CD4-positive, alpha-beta T cell treated with Interferon gamma for 1 hour (primary cell): ENCODE measurements around the gene SCRN1.
A peak's percentile ranks its signal among the peaks of the same experiment; 100 is the strongest.
"Not testable (repeated sequence)": the region's sequence is repeated elsewhere in the genome, so short reads cannot be mapped to it uniquely, and the experiment has no call there.

Source experiments
- DNase-seq: peaks from one replicate; pipeline ENCODE4 v3.0.0-alpha.2; 2020

Gene SCRN1

DNA sequence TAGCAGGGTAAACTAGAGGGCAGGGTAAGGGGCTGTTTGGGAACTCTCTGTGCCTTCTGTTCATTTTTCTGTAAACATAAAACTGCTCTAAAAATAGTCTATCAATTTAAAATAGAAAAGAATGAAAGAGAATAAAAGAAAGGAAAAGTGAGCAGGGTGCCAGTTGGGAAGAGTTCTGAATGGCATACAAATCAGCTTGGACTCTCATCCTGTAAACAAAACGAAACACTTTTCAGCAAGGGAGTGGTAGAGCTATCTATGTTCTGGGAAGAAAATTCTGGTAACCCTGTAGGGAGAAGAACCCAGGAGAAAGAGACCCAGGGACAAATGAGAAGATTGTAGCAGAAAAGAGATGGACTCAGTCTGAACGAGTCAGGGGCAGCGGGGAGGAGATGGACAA lies 24.6 kb downstream of the SCRN1 start:
- DNase-seq: no peak

DNA sequence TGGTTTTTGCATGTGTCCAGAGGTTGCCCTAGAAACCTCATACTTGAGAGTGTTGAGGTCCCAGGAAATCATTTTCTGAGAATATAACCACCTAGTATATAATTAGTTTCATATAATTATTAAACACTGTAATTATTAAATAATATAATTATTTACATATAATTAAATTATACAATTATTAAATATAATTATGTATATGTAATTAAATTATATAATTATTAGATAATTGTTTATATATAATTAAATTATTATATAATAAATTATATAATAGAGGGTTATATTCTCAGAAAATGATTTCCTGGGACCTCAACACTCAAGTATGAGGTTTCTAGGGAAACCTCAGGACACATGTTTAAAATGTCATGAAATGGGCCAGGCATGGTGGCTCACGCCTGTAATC lies 27.6 kb downstream of the SCRN1 start:
- DNase-seq: no peak

DNA sequence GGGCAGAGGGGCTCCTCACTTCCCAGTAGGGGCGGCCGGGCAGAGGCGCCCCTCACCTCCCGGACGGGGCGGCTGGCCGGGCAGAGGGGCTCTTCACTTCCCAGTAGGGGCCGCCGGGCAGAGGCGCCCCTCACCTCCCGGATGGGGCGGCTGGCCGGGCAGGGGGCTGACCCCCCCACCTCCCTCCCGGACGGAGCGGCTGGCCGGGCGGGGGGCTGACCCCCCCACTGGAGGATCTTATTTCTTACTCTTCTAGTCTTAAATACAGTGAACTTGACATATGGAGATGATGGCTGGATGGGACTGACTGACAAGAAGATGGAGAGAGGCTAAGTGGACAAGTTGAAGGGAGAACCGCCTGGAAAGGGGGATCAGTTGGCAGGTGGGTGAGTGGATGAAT lies 28.0 kb downstream of the SCRN1 start:
- DNase-seq: not testable (repeated sequence)

DNA sequence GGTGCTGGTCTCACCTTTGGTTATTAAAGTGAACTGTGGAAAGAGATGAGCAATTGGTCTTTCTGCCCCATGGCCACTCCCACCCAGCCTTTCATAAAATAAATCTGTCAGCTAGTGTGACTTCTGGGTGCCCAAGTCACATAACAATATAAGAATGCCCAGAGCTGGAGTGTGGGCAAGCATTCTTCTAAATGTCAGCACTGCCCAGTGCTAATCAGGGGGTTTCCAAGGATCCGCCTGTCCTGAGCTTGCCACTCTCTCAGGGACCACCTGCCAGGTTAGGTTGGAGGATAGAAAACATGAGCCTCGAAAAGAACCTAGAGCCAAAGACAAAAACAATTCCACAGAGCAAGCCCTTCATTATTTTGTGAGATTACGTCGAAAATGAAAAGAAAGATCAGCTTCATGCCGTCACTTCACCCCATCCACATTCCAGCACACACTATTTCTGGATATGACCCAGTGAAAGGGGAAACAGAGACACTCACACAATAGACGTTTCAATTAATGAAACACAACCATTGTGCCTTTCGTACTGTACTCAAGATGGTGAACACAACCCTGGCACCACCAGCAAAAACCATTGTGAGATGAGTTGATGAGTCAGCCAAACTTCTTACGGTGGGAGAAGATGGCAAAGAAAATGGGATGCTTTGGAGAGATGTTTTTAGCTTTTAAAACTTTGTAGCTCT lies 30.8 kb downstream of the SCRN1 start:
- DNase-seq: no peak

DNA sequence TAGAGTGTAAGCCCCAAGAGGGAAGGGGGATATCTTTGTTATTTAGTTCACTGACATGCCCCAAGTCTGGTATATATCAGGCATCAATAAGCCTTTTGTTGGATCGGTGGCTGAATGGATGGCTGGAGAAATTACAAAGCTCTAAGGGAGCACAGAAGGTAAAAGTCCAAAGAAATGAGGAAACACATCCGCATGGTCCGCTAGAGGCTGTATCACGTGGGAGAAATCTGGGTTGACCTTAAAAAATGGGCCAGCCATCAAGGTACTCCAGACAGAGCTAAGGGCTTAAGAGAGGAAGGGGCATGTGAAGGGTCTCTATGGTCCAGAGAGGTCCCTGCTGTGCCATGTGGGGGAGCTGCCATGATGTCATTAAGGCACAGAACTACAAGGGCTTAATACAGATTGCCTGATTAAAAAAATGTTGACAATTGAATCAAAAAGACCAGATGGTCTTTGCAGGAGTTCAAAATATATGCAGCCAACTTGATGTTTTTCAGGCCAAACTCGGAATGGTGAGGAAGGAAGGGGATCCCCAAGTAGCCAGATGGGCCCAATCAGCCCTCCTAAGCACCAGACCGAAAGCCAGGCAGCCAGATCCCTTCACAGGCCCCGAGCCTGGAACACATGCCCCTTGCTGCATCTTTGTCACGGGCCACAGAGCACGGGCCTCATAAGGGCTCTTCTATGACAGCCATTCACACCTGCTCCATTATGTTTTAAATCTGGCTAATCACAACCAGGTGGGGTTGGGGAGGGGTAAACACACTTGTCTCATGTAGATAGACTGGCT lies 31.9 kb downstream of the SCRN1 start:
- DNase-seq: no peak

DNA sequence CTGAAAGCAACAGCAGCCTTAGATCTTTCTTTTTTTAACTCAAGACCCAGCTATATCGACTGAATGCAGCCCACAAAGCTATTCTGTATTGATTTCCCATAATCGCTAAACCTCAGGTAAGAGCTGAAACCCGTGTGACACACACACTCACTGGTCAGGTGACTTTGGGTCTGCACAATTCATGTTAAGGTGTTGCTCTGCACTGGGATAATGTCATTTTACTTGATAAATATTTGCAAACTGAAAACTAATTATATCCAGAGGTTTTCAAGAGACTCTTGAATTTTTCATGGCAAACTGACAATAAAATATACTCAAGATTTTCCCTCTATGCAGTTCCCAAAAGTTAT lies 33.1 kb downstream of the SCRN1 start:
- no peak for DNase-seq

DNA sequence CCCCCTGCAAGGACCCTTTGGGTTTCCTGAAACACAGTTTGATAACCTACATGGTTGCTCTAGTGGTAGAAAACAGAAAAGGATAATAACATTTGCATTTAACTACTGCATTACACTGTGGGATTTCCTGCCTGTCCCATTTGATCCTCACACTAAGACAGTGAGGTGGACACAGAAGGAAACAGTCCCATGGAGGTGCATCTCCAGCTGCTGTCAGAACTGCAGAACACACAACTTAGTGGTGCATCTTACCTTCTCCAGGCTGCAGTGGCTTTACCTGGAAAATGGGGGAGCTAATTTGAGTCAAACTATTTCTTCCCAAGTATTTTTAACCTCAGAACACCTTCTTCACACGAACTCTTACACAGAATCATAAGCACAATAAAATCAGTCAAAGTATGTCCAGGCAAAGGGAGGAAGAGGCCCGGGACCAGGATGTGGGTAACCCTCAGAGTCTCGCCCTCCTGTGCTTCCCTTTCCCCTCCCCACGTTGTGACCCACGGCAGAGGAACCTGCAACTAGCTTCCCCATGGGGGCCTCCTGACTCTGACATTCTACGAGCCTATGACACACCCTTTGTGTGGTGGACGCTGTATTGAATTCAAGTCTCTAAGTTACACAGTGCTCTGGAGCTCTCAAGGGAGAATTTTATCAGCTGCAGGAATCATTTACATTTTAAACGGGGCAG lies 33.7 kb downstream of the SCRN1 start:
- peak; percentile 40 for DNase-seq

DNA sequence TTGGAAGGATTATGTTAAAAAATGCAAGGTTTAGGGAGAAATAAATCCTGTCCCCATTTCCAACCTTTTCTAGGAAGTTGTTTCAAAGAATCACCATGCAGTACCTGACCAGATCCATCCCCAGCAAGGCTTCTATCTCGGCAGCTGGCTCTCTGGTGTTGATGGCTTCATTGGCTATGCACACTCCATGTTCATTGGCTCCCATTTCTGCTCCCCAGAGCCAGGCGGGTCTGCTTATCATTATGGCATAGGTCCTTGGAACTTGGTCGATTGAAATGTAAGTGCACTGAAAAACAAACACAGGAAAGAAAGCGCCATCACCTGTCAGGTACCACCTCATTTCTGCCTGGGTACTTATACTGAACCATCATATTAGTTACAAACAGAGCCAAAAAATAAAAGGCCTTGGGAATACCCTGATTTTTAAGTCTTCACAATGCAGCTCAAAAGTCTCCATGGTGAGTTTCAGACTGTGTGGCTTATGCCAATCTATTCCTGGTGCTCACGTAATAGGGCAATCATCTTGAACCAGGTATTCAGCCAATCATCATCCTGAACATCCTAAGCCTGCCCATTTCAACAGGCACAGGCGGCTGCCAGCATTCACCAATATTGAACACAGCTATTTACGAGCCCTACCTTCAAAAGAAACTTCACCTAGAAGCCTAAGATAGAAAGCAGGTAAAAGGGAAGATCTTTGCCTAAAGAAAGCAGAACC lies 34.4 kb downstream of the SCRN1 start:
- DNase-seq: no peak

DNA sequence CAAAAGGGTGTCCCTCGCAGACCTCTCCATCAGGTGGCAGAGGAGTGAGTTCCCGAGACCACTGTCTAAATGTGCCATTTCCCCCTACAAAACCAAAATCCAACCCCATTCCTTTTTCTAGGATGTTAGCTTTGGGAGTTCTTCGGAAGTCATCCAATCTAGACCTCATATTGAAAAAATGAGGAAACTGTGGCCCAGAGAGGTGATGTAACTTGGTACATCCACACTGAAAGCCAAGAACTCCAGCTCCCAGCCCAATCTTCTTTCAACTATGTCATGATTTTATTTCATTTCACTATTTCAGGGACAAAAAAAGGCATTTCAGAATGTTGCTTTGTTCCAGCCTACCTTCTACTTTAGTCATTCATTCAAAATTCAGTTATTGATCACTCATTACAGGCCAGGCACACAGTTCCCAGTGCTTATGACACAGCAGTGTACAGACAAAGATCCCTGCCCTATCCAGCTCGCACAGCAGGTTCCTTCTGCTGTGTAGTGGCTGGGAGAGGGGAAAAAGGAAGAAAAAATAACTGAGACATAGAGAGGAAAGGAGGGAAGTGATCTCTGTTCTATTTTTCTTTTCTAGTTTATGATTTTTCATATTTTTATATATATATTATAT lies 35.8 kb downstream of the SCRN1 start:
- DNase-seq: no peak

DNA sequence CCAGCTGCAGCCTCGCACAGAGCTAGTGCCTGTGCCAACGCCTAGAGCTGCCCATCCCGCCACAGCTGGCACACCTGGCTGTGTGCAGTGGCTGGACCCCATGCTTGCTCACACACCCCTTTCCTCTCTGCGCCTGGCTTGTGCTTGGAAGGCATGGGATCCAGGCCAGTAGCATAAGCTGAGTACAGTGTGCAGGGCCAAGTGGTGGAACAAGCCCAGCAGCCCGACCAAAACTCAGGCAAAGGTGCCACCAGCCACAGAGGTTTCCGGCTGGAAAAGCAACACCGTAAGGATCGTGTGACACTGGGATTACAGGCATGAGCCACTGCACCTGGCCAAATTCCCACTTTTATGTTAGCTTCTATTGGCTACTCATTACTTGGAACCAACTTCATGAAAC lies 38.4 kb downstream of the SCRN1 start:
- DNase-seq: no peak

DNA sequence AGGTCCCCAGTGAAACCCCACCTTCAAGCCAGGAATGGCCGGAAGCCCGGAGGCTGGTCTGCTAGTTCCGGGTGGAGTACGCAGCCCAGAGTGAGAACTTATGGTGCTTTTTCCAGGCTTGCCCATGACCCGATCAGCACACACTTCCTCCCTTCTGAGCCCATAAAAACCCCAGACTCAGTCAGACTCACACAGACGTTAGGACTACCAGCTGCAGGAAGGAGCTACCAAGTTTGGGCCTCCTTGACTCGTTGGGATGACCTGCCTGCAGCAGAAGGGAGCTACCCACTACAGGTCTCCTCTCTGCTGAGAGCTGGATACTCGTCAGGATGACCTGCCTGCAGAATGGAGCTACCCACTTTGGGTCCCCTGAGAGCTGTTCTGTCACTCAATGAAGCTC lies 39.1 kb downstream of the SCRN1 start:
- no peak for DNase-seq

DNA sequence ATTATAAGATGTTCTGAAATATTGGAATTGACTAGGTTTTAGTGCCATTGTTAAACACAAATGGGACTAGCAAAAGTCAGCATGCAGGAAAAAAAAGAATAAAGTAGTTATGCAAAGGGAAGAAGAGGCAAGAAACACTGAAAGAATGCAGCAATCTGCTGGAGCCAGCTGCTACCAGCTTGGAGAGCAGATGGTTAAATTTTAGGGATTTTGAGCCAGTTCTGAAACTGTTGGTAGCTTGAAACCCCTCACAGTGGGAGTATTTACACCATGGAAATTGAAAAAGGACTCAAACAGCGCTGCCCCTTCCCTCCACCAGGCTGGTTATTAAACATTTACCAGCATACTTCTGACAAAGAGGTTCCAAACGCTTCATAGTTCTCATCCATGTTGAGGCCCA lies 41.0 kb downstream of the SCRN1 start:
- no peak for DNase-seq

DNA sequence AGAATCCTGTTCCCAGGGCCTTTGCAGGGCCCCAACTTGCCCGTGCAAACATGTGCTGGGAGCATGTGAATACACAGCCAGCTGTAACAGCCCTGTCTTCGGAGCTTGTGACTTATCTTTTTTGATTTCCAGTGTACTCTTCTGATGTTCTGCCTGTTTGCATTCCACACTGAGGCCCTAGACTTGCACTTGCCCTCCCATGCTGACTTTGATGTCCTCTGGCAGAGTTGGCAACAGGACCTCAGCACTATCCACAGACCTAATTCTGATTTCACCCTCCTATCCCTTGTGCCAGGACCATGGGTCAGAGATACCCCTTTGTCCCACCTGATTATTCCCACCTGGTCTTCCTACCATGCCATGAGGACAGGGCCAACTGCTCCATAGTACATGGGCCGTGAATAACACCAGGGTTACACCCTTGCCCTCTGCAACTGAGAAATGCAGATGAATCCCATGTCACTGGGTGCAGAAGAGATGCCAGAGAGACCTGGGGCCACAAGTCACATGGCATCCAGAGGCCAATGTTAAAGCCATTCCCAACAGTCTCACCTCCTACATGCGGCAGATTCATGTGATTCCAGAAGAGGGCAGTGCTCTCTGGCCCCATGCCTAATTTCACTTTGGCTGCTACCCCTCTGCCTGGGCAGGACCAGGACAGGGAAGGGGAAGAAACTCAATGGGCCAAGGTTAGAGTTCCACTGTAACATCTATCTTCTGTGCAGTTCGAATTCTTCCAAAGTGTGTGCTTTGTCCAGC lies 43.0 kb downstream of the SCRN1 start:
- DNase-seq: peak; percentile 2

DNA sequence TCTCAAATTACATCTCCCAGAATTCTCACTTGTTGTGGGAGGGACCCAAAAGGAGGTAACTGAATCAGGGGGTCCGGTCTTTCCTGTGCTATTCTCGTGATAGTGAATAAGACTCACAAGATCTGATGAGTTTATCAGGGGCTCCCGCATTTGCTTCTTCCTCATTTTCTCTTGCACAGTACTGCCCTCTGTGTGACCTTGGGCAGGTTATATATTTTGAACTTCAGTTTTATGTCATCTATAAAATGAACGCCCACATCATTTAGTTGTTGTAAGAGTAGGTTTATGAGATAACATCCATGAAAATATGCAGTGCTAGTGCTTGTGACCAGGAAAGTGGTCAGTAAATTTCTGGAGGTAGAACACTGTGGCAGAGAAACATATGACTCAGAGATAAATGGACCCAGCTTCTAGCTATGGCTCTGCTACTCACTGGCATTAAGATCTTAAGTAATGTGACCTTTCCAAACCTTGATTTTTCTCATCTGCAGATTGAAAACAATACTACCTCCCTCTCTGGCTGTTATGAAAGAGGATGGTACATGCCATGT lies 44.3 kb downstream of the SCRN1 start:
- DNase-seq: no peak

DNA sequence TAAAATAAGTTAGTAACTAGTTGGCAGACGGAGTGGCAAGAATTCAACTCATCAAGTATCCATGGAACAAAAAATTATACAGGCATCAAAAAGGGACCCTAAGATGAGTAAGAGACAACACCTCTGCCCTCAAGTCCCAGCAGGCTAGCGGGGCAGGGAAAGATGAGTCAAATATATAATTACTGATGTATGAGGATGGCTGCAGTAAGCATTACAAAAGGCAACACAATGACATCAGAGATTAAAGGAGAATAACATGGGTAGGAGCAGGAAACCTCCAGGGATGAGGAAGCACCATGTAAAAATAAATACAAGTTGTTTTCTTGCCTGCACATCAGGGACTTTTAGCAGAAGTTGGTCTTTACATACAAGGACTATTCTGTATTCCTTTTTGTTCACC lies 49.4 kb downstream of the SCRN1 start:
- DNase-seq: no peak

DNA sequence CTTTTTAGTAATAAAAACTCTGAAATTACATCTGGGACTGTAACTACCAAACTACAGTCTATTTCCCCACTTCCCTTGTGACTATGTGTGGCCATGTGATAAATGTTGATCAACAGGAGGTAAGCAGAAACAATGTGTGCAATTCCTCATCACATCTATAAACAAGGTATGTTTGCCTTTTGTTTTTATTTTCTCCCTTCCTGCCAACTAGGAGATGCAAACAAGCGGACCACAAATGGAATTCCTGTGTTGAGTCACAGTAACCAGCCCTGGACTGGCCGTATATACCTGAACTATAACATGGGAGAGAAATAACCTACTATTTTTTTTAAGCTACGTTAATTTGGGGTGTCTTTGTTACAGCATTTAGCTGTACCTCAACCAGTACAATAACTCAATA lies 52.5 kb downstream of the SCRN1 start:
- DNase-seq: no peak

DNA sequence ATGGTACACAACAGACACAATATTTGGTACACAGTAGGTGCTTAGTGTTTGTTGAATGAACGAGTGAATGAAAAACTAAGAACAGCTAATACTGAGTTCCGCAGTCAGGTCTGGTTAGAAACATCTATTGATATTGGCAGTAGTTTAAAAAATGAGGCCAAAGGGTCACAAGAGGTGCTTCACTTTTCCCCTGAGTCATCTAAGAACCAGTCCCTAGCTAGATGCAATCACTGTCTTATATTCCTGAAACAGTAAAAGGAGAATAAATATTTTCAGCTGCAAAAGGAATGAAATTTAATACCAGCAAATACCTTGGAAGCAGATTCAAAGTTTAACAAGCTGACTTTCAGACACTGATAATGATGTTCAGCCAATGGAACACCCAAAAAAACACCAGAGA lies 54.5 kb downstream of the SCRN1 start:
- DNase-seq: no peak

DNA sequence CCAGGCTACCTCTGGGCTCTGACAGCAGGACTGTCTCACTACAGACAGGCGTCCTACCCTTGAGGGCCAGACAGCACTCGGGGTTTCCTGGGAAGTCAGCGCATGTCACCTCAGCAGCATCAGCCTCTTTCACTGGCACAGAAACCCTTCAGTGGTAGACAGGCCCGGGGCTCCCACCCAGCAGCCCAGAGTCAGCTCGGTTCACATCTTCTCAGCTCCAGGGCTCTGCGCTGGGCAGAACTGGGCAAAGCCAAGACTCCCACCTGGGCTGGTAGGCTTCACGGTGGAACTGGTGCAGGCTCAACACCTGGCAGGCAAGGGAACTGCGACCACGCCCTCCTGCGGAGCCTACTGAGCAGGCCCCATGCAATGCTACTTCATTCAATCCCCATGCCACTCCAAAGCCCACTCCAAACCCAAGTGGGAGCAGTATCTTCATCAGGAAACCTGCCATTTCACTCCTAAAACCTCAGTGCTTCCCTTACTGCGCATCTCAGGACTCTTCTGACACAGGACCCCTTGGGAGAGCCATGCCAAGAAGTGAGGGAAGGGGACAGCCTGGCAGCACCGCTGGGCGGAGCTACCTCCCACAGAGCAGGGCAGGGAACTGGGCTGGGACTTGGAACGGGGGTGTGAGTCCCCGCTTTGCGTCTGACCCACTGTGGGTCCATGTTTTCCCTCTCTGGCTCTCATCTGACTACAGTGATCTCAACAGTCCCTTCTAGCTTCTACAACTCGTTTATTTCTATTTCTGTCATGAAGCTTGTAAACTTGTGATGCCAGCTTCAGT lies 60.4 kb downstream of the SCRN1 start:
- DNase-seq: no peak

DNA sequence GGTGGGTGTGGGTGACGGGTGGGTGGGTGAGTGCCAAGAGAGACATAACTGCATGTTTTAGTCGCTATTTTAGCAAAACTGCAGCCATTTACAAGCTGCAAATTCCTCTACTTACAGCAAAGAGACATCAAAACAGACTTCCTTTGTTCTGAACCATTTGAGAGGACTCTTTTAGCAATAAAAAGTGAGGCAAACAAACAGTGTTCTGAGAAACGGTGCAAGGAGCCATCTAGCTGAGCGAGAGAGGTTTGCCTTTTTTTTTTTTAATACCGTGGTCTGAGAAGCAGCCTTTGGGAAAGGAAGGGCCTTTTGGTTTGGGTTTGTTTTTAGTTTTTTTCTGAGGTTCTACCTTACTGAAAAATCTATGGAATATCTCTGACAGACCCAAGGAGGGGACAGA lies 62.9 kb downstream of the SCRN1 start:
- DNase-seq: no peak

DNA sequence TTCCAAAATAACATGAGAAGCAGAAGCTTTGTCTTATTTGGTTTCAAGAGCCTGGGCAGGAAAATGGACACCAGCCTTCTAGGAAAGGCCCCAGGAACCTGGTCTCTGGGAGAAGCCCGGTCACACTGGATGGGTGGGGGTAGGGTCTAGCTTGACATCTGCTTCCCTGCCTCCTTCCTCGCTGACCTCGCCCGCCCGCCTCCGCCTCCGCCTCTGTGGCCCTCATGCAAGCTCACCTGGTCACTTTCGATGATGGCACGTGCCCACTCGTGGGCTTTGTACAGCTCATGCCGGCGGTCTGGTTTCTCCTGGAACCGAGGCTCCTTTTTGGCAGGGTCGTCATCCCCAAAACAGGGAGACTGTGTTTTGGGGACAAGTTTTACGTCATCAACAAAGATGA lies 63.4 kb downstream of the SCRN1 start:
- DNase-seq: no peak

DNA sequence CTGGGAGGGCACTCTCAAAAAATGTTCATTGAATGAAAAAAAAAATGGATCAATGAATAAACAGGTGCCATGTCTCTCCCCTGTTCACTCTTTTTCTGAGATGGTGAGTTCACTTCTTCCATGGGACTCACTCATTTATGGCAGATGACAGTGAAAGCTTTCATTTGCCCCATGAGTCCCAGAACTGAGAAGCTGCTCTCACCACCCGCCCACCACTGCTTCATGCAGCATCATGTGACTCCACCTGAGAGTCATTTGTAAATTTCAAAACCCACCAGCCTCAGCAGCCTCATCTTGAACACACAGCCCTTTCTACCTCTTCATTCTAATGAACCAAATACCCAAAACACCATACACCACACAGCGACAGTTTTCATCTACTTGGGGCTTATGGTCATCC lies 64.9 kb downstream of the SCRN1 start:
- no peak for DNase-seq
